Peyer's patch (tissue), 4 donors: ENCODE data around the gene PLPP7.

ENCODE experiments used
- CTCF ChIP-seq, 6 experiments: fragments of 450-650 bp in 4 of 6; fragments of 200-600 bp in 2 of 6; sonication (generic) in 1 of 6; IDR thresholded peaks; one replicate each; pipeline ENCODE4 v1.5.1; 2017 to 2019; ENCODE audit warnings: antibody characterized with exemption in 6 of 6, mild to moderate bottlenecking in 3 of 6, moderate library complexity in 1 of 6
- POLR2A ChIP-seq, 2 donors: fragments of 450-650 bp; IDR thresholded peaks; one replicate each; pipeline ENCODE4 v1.5.1; 2017; ENCODE audit warnings: antibody characterized with exemption in 2 of 2, mild to moderate bottlenecking in 2 of 2, moderate library complexity in 2 of 2

GRCh38 chr9:131308906-131309529, 19.5 kb downstream of the PLPP7 start:
- TF ChIP-seq CTCF (IDR thresholded peaks at IDR 0.05) (no peak), POLR2A (IDR thresholded peaks at IDR 0.05) (no peak)
